GM23248 (cell line): Measurements from ENCODE around the gene CYP2R1.
"Not testable (repeated sequence)": the region's sequence is repeated elsewhere in the genome, so short reads cannot be mapped to it uniquely, and the experiment has no call there.

Source experiments
- EZH2 ChIP-seq: fragments of 200-600 bp; sonication (generic); IDR thresholded peaks from 2 replicates; pipeline ENCODE4 v1.6.1; 2018; ENCODE audit warnings: antibody characterized with exemption, mild to moderate bottlenecking; ENCODE audit not compliant: insufficient read depth, poor library complexity, severe bottlenecking
- EZH2phosphoT487 ChIP-seq: fragments of 200-600 bp; sonication (generic); IDR thresholded peaks from 2 replicates; pipeline ENCODE4 v1.6.1; 2018; ENCODE audit warnings: antibody characterized with exemption, moderate library complexity, mild to moderate bottlenecking, low read depth; ENCODE audit not compliant: insufficient read depth

DNA sequence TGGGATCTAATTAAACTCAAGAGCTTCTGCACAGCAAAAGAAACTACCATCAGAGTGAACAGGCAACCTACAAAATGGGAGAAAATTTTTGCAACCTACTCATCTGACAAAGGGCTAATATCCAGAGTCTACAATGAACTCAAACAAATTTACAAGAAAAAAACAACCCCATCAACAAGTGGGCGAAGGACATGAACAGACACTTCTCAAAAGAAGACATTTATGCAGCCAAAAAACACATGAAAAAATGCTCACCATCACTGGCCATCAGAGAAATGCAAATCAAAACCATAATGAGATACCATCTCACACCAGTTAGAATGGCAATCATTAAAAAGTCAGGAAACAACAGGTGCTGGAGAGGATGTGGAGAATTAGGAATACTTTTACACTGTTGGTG, 8.3 kb downstream of the CYP2R1 start:
- TF ChIP-seq EZH2, EZH2phosphoT487: not testable (repeated sequence)
